22Rv1 (cell line): ENCODE data around the gene DDX42.

Experiments used
- CTCF ChIP-seq: fragments of 450-650 bp; IDR thresholded peaks from 2 replicates; pipeline ENCODE4 v1.5.1; 2017; ENCODE audit warnings: mild to moderate bottlenecking
- ZFX ChIP-seq: fragments of 450-650 bp; IDR thresholded peaks from 2 replicates; pipeline ENCODE4 v1.6.1; 2017; ENCODE audit warnings: antibody characterized with exemption, borderline replicate concordance

DNA sequence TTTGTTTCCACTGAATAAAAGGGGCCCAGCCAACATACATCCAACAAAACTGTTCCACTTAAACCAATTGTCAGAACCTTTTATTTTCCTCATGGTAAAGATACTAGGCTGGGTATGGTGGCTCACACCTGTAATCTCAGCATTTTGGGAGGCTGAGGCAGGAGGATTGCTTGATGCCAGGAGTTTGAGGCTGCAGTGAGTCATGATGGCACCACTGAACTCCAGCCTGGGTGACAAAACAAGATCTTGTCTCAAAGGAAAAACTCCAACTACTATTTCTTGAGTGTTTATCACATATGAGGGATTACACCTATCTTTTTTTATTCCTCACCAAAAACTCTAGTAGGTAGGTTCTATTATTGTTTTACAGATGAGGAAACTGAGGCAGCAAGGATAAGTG is 48.6 kb downstream of the DDX42 start:
- TF ChIP-seq CTCF (no peak), ZFX (no peak)
